CD4-positive, alpha-beta T cell treated with Interleukin-4 for 4 hours (primary cell): Measurements from ENCODE around the gene FOXN3.
"Not testable (repeated sequence)": the region's sequence is repeated elsewhere in the genome, so short reads cannot be mapped to it uniquely, and the experiment has no call there.

Source experiments
- DNase-seq: peaks from one replicate; pipeline ENCODE4 v3.0.0-alpha.2; 2020

FOXN3 gene

DNA sequence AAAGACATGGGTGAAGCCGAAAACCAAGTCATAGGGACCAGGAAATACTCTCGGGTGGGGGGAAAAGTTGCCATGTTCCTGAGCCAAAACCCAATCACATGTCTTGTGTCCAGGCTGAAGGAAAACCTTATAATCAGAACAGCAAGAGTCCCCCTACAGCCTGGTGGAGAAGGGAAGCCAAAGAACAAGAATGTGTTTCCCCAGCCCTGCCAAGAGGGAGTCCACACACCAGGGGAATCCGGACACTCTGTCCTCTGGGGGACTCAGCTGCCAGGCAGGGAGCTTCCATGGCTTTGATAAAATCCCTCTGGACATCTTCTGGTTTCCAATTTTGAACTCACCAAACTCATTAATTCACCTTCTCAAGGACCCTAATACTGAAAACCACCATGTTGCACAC lies 273.0 kb downstream of the FOXN3 start:
- no peak for DNase-seq

DNA sequence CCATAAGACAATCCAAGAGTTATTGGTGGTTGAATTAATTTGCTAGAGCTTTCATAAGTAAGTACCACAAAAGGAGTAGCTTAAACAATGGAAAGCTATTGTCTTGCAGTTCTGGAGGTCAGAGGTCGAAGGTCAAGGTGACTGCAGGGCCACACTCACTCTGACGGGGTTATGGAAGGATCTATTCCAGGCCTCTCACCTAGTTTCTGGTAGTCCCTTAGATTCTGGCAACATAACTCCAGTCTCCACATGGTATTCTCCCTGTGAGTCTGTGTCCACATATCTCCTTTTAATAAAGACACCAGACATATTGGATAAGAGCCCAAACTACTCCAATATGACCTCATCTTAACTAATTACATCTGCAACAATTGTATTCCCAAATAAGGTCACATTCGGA lies 273.4 kb downstream of the FOXN3 start:
- no peak for DNase-seq

DNA sequence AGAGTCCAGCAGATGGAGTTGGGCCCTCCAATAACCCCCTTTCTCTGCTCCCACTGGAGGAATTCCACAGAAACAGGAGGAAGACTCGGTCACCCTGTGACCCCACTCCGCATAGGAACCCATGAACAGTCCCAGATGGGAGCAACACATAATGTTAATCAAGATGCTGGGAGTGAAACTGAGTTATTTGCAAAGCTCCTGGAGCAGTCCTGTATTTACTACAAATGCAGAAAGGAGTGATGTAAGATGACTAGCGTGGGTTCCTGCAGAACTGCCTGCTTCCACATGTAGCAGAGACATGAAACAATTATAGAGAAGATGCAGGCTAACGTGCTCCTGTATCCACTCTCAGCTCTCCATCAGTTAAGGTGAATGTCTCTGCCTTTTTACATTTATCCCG lies 274.7 kb downstream of the FOXN3 start:
- no peak for DNase-seq

DNA sequence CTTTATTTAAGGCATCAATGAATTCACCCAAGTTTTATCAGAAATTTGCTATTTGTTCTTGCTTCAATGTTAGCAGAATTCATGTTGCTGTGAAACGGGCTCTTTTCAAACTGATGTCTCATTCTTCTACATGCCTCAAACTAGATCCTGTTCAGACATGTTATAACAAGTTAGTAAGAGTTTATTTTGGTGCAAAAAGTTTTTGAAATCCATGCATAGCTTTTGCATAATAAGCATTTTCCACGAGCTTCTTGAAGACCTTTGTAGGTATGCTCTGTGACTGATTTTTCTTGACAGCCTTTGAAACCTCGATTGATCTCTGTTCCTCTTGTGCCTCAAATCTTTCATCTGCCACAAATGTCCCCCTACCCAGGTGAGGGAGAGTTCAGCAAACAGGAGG lies 275.2 kb downstream of the FOXN3 start:
- no peak for DNase-seq

DNA sequence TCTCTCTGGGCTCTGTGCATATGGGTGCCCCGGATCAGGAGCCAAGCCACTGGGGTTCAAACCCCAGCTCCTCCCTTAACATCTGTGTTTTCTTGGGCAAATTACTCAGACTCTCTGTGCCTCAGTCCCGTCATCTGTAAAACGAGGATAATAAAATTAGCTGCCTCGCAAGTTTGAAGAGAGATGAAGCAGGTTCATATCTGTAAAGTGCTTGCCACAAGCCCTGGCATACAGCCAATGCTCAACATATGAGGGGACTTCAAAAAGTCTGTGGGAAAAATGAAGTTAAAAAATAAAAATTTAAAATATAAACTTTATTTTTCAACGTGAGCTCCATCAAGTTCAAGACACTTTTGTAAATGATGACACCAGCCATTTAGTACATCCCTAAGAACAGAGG lies 276.7 kb downstream of the FOXN3 start:
- DNase-seq = no peak

DNA sequence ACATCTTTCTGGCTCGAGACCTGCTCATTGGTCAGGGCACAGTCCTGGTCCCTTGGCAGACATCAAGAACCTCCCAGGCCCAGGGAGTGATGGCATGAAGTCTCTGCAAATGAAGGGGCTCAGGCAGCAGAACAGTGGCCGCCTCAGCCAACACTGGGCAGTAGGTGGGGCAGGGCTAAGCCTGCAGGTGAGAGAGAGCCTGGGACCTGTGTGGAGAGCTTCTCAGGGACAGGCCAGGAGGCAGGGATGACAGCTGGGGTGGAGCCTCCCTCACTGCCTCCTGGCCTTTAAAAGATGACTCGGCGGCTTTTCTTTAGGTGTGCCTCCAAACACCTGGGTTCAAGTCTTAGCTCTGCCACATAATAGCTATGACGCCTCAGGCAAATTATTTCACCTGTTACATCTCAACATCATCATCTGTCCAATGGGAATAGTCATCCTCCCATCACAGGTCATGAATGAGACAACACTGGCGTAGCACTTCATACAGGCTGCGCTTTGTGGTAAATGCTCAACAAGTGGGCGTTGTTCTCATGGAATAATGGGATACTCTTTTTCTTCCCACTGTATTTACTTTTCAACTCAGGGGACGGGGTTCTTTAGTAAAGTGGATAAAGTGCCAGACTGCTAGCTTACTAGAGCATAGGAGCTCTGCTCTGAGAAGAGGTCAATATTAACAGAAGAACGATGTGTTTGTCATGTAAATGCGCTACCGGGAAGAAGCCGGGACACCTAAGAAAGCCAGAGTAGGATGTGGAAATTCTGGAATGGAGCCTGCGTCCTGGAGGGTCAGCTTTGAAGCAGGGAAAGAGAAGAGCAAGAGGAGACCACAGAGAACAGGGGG lies 277.4 kb downstream of the FOXN3 start:
- no peak for DNase-seq

DNA sequence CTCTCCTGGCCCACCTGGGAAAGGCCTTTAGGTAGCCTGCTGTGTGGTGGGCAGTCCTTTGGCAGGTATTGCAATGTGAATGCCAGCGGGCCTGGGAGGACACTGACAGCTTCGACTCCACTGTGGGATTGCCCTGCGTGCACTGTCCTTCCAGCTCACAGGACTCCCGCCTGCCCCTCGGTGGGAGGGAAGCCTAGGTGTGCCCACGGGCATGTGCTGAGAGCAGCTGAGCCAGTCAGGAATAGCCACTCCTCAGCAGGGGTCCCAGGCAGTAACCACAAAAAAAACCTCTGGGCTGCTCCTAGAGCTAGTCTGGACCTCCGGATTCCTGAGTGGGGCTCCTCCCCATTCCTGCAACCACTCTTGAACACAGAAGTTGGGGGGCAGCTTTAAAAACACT lies 278.2 kb downstream of the FOXN3 start:
- DNase-seq = no peak

DNA sequence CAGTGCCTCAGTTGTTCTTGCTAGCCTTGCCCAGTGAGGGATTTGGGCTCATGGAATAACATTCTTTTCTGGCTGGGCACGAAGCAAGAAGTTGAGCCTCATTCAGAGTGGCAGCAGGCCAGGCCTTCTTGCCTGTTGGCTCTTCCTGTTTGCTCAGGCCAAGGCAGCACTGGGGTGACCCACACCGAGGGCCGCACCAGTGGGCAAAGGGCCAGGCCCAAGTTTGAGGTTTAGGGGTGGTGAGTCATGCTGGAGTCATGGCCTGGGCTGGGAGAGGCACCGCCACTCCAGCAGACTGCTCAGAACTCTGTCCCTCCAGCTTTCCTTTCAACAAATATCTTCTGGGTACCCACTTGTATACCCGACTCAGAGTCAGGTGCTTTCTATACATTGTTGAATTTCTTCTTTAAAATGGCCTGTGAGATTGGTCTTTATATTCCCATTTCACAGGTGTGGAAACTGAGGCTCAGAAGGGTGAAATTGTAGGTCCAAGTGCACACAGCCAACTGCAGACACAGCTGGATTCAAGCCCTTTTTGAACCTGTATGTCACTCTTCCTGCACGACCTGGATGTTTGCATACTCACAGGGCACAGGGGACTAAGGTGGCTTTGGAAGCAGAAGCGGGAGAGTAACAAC lies 279.4 kb downstream of the FOXN3 start:
- DNase-seq = no peak

DNA sequence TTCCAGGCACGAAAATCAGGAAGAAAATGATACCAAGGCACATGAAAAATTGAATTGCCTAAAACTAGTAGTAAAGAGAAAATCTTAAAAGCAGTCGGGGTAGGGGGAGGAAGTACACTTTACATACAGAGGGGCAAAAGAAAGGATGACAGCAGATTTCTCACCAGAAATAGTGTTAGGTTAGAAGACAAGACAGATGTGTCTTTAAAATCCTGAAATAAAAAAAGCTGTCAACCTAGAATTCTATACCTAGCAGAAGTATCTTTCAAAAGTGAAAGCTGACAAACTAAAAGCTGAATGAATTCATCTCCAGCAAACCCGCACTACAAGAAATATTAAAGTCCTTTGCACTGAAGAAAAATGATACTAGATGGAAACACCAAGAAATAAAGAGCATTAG lies 280.4 kb downstream of the FOXN3 start:
- no peak for DNase-seq

DNA sequence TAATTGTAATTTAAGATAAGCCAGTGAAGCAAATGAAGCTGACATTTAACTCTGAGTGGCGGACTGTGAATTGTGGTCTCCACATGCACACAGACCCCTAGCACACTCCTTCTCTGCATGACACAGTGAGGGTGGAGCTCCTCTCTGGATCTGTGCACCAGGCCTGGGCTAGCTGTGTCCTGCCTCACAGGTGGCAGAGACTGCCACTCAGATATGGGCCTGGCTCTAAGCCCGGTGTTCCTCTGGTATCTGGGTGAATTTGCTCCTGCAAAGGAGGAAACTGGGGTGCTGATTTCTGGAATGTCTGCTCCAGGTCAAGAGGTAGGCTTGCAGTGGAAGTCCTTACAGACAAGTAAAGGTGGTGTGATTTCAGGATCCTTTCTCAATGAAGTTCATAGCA lies 282.4 kb downstream of the FOXN3 start:
- no peak for DNase-seq

DNA sequence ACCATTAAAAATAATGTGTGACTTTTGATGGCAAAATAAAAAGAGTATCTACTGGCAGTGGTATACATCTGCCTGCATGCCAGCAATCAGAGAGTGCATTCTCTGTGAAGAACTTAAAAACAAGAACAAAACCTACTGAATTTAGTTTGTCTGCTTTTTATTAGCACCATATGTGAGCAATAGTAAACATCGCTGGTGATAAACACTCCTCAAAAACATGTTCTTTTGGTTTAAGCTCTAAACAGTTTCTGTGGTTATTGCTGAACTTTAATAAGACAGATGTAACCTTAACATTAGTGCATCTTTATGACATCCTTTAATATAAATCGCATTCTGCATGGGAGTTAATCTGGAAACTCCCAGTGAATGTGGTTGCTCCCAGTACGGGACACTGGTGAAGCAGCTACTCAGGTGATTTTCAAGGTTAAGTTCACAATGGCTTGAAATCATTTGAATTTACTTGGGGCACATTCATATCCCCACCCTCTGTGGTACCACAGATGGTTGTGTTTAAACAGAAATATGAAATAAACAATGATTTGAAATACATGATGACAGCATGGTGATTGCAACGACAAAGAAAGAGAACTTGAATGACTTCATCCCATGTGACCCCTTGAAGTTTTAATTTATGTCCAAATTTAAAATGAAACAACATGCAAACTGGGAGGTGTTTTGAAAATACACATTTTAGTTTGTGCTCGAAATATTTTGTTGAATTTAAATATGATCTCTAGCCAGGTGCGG lies 285.9 kb downstream of the FOXN3 start:
- no peak for DNase-seq

DNA sequence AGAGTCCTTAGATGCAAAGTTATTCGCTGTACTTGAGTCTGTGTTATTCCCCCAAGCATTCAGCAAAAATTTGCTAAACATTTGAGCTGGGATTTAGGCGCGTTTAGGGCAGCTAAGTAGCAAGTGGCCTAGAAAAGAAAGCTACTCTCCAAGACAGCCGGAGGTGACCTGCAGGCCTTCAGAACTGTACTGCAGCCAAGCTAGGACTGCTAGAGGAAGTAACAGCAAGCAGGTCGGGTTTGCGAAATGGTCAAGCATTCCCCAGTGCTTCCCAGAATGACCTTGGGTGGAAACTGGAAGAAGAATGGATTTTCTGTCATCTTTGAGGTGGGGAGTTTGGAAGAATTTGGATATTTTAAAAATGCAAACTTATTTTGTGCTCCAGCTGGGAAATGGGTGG lies 287.5 kb downstream of the FOXN3 start:
- no peak for DNase-seq

DNA sequence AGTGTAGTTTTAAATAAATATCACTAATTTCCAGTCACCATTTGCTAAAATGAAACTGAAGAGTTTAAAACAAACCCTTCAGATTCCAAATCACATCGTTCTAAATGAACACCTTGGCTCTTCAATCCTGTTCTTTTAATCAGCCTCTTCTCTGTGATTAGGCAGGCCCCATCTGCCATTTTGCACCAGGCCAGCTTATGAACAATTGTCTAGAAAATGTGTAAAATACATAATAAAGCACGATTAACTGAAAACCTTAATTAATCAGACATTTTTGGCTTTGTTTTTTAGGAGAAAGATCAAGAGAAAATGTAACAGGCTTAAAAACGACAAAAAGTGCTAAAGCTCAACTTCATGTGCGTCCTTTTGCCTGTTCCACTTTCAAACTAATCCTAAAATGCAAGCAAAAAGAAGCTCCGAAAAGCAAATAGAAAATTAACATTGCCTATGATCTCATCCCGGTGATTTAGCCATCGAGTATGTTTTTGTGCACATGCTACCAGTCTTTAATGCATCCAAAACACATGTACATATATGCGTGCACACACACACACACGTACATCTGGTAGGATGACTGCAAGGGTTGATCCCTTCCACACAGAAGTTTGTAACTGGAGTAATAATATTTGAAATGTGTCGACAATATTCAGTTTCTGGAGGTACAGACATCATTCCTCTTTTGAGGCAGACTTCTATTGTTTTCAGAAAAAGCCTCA lies 288.6 kb downstream of the FOXN3 start:
- no peak for DNase-seq

DNA sequence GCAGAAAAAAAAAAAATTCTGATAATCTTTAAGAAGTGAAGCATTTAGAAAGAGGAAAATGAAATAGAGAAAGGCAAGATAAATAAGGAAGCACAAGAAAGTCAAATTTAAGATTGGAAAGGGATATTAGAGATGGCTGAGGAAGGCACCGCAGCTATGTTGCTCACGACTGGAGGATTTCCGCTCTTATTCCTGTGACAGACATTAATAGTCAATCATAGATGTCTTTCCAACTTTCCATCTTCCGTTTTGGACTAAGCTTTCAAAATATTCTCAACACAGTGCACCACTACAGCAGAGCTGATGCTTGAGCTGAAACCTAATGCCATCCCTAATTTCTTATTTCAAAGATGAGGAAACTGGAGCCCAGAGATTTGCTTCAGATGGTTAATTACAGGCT lies 290.6 kb downstream of the FOXN3 start:
- DNase-seq = no peak

DNA sequence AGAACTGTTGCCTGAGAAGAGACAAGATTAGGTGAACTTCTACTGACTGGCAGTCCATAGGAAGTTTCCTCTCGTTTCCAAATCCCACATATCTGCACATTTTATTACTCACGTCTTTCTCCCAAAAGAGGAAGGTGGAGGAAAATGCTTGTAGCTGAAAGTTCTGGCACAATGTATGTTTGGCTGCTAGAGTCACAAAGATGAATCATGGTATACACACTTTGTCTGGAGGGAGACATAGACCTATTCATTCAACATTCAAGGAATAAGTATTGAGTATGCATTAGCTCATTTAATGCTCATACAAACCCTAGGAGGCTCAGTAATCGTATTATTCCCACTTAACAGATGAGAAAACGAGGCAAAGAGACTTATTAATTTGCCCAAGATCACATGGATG lies 291.8 kb downstream of the FOXN3 start:
- DNase-seq = no peak

DNA sequence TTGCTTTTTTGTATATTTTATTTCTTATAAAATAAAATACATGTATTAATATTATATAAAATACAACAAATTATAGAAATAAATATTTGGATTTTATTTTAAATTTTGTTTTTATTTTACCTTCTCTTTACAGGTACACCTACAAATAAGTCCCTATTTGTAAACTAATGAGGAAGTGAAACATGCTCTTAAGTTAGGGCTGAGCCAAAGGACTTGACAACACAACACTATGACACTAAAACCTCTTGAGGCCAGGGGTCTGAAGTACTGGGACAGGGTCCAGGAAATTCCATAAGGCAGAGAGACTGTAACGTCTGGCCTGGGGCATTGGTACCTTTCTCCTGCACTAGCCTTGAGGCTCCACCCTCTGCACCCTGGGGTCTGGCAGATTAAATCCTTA lies 293.2 kb downstream of the FOXN3 start:
- DNase-seq = no peak

DNA sequence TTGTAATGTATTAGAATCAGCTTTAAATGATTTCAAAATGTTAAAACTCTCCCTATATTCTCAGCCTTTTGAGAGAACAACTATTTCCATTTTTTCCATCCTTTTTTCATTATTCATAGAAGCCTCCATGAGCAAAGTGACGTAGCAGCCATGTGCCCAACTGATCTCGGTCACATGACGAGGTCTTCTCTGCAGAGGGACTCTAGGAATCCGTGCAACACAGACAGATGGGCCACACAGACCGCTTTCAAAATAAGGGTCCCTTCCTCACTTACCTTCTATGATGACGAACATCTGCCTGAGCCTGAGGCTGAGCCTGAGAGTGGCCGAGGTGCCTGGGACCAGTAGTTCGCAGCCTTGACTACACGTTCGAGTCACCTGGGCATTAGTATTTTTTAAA lies 293.8 kb downstream of the FOXN3 start:
- DNase-seq = no peak

DNA sequence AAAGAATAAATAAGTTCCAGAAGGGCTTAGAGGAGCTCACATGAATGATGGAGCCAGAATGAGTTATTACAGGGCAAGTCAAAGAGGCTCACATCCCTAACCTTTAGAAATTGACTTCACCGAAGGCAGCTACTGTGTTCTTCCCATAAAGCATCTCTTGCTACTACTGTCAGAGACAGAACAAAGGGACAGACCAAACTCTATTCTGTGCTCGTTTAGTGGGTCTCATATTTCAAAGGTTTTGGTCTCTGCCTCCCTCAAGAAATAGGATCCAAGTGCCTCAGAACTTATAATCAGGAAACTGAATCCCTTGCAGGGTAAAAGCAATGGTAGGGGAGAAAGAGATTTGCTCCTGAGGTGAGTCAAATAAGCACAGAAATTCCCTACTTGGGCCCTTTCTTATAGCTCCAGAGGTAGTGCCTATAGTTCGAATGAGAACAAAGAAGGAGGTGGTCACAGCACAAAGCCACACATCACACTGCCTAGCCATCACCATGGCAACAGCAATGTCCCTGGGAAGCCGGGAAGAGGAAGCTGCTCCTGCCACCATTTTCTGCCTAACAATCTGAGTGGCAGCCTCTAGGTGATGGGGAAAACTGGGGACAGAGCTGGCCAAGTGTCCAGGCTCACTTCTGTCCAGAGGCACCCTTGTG lies 294.9 kb downstream of the FOXN3 start:
- DNase-seq = no peak

DNA sequence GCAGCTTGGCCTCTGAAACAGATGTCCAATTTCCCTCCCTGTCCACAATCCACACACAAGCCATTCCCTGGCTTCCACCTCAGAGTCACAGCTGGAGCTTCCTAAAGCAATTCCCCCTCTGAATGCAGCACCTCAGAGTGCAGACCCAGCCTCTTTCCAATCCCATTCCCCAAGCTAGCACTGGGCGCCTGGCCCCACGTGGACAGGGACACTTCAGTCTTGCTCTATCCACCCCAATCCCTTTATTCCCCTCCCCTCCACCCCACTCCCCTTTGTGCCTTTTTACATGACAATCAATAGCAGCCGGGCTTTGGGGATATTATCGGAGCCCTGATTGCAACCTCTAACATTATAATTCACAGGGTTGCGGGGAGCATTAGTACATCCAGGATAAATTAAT lies 300.0 kb downstream of the FOXN3 start:
- DNase-seq = no peak

DNA sequence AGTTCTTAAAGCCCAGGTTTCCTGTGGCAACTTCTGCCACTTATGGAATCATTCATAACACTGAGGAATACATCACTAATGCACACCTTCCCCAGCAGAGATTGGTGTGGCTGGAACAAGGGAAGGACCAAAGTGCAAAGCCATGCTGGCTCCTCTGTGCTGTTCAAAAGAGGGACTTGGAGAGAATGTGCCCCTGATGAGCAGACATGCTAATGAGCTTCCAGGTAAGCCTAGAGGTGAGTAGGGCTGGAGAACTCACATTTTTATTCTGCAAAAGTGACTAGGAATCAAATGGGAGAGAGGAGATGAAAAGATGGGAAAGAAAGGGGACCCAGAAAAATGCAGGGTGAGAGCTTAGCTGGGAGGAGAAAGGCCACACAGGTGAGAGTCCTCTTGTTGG lies 302.9 kb downstream of the FOXN3 start:
- no peak for DNase-seq

DNA sequence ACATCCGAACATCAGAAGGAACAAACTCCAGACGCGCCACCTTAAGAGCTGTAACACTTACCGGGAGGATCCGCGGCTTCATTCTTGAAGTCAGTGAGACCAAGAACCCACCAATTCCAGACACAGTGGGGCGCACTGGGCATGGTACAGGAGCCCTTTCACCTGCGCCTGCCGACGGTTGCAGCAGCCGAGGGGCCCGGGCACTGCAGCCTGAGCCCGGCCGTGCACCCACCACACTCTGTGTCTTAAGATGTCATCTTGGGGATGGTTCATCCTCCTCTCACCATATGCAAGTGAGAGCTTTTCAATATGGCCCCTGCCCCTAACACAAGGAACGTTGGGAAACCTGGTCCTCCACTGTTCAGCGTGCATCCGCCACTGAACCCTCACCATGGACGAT lies 304.3 kb downstream of the FOXN3 start:
- DNase-seq = no peak

DNA sequence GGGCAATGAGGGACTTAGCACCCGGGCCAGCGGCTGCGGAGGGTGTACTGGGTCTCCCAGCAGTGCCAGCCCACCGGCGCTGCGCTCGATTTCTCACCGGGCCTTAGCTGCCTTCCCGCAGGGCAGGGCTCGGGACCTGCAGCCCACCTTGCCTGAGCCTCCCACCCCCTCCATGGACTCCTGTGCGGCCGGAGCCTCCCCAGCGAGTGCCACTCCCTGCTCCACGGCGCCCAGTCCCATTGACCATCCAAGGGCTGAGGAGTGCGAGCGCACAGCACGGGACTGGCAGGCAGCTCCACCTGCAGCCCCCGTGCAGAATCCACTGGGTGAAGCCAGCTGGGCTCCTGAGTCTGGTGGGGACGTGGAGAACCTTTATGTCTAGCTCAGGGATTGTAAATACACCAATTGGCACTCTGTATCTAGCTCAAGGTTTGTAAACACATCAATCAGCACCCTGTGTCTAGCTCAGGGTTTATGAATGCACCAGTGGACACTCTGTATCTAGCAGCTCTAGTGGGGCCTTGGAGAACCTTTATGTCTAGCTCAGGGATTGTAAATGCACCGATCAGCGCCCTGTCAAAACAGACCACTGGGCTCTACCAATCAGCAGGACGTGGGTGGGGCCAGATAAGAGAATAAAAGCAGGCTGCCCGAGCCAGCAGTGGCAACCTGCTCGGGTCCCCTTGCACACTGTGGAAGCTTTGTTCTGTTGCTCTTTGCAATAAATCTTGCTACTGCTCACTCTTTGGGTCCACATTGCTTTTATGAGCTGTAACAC lies 305.1 kb downstream of the FOXN3 start:
- DNase-seq = not testable (repeated sequence)
